HG03558 (cell line): Measurements from ENCODE around the gene CFAP221.
"Not testable (repeated sequence)": the region's sequence is repeated elsewhere in the genome, so short reads cannot be mapped to it uniquely, and the experiment has no call there.

Source experiments
- ATAC-seq: cut with Tn5 transposase; IDR thresholded peaks from one replicate; pipeline ENCODE4 v1.9.1; 2021; ENCODE audit warnings: moderate number of reproducible peaks; ENCODE audit not compliant: unreplicated experiment; ENCODE audit errors: extremely low read depth

CFAP221 gene

DNA sequence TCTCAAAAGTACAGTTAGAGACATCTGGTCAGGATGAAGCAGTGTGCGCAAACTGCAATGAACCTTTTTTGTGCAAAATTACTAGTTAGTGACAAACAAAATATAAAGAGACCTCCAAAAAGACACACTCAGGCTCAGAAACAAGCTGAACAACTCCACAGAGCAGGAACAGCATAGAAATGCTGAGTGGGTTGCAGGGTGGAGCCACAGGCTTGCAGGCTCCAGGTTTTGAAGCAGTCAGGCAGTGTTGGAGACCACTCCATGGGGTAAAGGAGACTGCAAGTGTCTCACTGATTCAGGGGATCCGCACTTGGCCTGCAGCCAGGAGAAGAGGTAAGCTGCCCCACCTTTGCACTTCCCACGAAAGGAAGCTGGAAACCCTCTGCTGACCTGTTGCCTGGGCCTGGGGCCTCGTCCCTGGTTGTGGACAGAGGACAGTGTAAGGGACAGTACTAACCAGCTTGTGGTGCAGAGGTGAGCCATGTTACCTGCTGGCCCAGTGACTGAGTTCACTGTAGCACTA is 36.4 kb downstream of the CFAP221 start:
- ATAC-seq, result no peak

DNA sequence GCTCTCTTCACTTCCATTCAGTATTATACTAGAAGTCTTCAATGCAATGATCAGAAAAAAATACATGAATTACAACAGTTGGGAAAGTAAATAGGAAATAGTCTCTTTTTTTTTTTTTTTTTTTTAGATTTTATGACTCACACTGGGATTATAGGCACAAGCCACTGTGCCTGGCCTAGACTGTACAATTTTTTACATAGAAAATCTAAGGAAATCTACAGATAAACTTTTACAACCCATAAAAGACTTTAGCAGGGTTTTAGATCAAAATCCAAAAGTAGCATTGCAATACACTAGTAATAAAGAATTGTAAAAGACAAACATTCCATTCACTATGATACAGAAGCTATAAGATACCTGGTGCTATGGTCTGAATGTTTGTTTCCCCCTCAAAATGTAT is 39.0 kb downstream of the CFAP221 start:
- no peak for ATAC-seq

DNA sequence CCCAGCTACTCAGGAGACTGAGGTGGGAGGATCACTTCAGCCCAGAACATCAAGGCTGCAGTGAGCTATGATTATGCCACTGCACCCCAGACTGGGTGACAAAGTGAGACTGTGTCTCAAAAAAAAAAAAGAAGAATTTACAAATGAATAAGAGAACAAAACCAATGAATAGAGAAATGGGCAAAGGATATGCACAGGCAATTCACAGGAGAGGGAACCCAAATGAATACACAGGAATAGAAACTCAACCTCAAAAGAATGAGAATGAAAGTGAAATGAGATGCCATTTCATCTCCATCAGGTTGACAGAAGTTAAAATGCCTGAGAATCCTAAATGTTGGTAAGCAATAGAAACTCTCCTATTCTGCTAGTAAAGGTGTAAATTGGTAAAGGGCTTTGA is 40.2 kb downstream of the CFAP221 start:
- no peak for ATAC-seq

DNA sequence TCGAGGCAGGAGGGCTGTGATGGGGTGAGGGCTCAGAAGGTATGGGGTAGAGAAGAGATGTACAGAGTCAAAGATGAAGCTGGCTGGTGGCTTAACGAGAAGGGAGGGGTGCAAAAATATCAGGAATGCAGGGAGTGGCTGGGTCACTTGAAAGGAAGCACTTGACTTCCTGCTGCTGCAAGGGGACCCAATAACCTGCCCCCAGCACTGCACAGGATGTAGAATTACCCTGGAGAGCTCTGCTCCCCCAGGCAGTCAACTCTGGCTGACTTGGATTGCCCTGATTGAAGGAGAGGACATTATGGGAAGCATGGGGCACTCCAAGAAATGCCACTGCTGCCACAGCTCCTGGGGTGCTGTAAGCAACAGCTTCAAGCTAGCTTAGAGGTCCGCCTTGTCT is 41.8 kb downstream of the CFAP221 start:
- ATAC-seq, result no peak

DNA sequence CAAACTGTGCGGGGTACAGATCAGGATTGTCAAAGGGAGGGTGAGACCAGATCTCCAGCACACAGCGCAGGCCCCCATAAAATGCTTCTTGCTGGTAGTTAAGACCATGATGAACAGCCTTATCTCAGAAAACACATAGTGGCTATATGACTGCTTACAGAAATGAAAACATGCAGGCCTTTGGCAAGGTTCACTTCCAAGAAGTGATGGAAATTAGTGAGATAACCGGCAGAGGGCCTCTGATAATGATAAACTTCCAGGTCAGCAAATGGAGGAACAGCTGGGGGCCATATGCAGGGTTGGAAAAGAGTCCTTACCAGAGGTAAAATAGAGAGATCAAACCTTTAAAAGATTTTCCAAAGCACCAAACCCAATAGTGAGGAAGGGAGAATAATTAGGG is 46.6 kb downstream of the CFAP221 start:
- ATAC-seq, result no peak

DNA sequence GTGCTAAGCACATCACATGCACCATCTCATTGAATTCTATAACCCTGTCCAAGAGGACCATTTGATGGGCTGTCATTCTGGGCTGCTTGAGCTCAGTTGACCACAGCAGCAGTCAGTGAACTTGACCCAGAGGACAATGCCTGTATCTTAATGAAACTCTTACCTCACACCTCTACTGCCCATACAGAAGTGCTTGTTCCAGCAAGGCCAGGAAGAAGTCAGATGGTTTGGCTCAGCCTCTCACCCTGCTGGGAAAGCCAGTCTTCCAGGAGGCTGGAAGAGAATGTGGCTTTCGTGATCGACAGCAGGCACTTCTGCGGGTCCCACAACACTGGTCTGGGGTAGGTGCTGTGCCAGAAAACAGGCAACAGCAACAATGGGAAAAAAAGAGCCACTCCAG is 47.3 kb downstream of the CFAP221 start:
- ATAC-seq, result no peak

DNA sequence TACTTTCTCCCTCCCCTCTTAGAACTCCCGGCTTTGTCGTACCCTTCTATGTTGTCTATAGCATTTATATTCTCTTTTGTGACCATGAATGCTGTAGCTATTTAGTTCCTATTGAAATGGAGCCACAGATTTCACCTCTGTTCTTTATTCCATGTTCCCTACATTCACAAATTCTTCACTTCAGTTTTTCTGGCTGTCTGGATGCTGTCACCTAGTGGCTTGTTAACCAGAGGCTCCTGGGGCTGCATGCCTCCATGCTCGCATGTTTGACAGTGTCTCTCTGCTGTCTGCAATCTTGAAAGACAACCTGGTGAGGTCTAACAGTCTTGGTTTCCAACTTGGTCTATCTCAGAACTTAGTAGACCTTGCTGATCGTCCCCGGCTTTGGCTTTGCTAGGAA is 48.2 kb downstream of the CFAP221 start:
- ATAC-seq, result no peak

DNA sequence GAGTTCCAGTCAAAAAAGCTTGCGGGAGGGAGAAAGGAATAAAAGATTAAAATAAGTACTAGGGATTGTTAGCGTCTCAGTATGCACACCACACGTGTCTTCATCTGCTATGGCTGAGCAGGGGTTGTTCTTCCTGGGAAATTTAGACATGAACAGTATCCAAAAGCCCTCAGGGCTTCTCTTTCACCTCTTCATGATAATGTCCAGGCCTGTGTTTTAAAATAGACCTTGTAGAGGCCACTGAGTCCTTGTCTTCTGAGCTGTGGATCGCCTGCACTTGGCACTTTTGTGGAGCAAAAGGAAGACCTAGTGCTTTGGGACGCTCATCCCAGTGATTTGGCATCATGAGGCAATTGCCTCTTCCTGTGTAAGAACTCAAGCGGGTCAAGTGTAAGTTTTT is 52.4 kb downstream of the CFAP221 start:
- no peak for ATAC-seq

DNA sequence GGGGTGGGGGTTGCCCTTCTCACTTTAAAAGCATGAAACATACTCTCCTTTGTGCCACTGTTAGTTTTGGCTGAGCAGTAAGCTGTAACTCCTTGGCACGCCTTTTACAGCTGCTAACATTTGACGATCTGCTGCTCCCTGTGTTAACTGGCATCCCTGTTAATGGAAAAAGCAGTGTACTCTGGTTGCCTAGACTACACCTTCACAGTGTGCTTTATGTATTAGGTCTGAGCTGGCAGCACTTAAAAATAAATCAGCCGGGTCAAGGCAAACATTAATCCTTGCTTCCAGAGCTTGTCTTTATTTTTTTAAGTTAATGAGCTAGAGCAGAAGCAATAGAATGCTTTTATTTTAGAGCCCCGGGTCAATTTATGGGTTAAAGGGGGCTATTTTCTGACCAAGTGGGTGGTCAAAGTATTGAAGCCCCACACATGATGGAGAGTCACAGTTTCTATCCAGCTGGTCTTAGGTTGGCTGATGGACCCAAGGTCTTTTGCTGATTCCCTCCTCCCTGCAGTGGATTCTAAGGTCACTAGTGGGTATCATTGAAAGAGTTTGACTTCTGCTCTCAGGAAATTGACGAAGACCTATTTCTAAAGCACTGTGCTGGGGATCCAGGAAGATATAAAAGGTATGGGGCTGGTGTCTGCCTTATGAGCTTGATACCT is 54.5 kb downstream of the CFAP221 start:
- no peak for ATAC-seq

DNA sequence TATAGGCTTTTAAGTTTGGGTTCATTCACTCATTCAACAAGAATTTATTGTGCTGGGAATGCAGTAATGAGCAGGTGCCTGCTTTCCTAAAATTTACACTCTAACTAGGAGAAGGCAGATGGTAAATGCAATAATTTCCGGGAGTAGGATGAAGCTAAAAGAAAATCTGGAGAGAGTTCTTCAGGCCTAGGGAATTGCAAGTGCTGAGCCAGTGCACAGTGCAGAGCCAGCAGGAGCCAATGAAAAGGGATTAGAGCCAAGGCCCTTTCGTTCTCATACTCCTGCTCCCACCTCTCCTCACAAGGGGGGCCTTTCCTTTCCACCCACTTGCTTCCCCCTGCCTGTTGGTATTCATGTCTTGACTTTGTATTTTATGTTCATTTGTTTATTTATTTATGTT is 55.1 kb downstream of the CFAP221 start:
- no peak for ATAC-seq

DNA sequence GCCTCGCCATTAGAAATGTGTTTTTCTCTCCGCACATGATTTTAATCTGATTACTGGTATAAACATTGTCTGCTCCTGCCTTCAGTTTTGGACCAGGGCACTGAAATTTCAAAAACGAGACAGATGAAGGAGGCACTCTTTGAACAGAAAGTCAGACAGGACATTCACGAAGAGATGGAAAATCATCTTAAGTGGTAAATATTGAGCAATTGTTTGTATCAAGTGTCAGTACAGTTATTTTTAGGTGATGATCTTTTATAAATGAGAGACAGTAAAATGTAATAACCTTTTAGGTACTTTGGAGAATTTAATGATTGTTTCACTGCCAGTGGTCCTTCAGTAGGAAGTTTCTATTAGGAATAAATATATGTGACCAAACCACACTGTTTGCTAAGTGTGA is 60.8 kb downstream of the CFAP221 start:
- ATAC-seq, result no peak

DNA sequence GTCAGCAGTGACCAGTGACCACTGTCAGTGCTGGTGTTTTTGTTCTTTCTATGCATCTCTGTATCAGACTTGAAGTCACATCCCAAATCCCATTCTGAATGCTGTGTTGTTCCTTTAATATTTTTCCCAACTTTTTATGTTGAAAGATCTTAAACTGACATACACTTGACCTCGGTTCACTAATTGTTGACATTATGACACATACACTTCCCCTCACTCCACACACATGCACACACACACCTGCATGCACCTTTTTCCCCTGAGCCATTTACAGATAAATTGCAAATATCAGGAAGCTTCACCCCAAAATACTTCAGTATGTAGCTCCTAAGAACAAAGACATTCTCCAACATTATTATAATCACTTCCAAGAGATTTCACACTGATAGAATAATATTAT is 62.4 kb downstream of the CFAP221 start:
- no peak for ATAC-seq

DNA sequence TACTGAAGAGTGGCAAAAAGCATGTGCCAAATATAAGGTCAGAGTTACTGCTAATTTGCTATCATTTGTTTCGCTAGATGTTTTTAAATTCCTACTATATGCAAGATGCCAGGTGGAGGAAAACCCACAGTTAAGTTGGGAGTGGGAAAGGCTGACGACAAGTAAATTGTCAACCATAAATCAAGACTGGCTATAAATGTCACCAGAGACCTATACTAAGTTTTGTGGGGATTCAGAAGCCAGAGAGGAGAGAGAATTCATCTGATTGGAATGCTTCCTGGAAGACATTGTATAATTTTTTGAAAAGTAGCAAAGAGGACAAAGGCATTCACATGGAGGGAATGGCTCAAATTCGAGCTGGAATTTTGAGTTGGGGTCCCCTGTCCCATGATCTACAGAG is 64.3 kb downstream of the CFAP221 start:
- no peak for ATAC-seq

DNA sequence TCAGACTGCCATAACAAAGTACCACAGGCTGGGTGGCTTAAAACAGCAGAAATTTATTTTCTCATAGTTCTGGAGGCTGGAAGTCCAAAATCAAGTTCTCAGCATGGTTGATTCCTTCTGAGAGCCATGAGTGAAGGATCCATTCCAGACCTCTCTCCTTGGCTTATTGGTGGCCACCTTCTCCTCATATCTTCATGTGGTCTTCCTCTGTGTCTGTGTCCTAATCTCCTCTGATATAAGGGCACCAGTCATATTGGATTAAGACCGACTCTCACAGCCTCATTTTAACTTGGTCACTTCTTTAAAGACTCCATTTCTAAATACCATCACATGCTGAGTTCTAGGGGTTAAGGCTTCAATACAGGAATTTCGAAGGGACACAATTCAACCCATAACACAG is 65.1 kb downstream of the CFAP221 start:
- no peak for ATAC-seq

DNA sequence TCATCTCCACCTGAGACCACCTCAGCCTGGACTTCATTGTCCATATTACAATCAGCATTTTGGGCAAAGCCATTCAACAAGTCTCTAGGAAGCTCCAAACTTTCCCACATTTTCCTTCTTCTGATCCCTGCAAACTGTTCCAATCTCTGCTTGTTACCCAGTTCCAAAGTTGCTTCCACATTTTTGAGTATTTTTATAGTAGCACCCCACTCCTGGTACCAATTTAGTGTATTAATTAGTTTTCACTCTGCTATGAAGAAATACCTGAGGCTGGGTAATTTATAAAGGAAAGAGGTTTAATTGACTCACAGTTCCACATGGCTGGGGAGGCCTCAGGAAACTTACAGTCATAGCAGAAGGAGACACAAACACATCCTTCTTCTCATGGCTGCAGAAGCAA is 69.9 kb downstream of the CFAP221 start:
- ATAC-seq, result not testable (repeated sequence)

DNA sequence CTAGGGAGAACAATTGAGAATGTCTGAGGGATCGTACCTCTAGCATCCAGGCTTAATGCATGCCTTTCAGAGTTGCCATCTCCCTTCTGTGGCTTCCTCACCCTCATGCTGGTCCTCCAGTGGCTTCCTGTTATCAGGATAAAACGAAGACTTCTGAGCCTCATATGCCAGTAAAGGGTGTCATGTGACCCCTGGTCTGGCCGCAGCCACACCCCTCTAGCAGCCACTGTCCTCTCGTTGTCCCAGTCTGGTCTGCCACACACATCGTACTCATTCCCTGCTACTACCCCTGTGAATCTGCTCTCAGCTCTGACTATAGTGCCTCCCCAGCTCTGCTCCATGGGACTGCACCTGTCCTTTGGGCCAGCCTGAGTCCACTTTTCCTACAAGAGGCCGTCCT is 72.2 kb downstream of the CFAP221 start:
- no peak for ATAC-seq

DNA sequence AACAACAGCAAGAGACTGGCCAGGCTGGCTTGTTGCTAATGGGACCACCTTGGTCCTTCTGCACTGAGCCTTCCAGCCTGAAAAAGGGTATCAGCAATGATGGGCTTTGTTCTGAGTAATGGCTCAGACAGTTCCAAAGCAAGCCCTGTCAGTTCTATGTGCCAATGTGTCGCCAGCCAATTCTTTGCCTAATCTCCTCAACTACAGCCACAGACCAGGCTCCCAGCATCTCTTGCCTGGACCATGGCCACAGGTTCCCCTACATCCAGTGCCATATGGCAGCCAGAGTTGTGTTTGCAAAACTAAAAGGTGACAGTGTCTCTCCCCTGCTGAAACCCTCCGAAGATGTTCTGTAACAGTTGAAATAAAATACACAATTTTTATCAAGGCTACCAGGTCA is 73.2 kb downstream of the CFAP221 start:
- ATAC-seq, result no peak

DNA sequence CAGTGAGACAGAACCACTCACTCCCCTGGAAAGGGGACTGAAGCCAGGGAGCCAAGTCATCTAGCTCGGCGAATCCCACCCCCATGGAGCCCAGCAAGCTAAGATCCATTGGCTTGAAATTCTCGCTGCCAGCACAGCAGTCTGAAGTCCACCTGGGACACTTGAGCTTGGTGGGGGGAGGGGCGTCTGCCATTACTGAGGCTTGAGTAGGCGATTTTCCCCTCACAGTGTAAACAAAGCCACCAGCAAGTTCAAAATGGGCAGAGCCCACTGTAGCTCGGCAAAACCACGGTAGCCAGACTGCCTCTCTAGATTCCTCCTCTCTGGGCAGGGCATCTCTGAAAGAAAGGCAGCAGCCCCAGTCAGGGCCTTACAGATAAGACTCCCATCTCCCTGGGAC is 74.5 kb downstream of the CFAP221 start:
- not testable (repeated sequence) for ATAC-seq

DNA sequence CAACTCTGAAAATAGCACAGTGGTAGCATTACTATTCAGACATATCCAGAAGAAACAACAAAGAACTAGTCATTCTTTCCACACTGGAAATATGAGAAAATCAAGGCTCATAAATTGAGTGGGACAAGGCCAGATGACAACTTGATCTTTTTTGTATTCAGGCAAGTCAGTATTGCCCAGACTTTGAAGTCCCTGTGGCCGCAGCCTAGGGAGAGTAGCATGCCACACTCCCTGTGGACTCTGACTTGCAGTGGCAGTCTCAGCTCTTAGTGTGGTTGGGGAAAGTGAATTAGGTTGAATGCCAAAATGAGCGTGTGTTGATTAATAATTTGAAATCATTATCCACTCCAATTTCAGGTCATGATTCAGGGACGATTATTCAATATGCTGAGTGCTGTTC is 81.0 kb downstream of the CFAP221 start:
- ATAC-seq, result no peak

DNA sequence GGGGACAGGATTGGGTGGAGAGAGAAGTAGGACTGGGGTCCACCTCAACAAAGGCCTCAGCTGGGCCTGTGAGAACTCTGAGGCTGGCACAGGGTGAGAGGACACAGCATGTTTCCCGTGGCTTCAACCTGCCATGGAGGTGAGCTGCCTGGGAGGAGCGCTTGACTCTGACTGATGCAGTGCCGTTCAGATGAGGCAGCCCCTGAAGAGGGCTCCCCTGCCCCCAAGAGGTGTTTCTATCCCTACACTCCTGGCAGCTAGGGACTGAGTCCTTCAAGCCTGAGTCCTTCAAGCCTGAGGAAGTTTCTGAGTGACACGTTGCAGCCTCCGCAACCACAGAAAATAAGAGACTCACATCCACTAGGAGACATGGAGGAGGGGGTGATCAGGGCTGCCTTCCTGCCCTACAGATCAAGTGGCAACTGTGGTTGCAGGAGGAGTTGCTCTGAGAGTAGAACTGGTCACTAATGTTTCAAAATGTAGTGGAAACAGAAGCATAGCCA is 85.1 kb downstream of the CFAP221 start:
- ATAC-seq, result no peak

DNA sequence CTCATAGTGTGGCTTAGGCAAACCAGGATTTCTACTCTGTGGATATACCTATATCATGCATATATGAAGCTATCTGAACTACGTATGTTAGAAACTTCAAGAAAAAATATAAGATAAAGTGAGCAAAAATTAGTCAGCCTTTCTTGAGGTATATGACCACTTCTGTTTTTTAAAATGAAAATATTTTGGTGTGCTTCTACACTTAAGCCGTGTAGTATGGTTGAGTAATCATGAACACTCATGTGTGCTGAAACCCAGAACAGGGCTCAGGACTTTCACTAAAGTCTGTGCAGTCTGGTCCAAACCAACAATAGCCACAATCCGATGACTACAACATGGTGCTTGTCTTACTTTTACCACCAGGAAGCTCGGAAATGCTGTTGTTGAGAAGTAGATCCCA is 85.9 kb downstream of the CFAP221 start:
- no peak for ATAC-seq

DNA sequence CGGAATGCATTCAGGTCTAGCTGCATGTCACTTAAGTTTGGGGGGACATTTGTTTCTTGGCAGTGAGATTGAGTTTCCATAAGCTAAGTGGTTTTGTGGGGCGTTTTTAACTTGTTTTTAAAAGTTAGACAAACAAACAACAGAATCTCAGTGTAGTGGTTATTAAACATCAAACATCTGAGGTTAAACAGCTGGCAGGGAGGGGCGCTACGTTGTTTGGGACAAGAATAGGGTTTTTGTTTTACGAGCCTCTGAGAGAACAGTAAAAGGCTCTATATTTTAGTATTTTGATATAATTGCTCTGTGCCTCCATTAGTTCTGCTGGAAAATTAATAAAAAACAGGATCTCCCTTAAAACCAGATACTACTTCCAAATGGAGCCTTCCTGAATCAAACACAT is 93.1 kb downstream of the CFAP221 start:
- ATAC-seq, result no peak
